ENCODE data around the gene ST7.

Gene ST7

DNA sequence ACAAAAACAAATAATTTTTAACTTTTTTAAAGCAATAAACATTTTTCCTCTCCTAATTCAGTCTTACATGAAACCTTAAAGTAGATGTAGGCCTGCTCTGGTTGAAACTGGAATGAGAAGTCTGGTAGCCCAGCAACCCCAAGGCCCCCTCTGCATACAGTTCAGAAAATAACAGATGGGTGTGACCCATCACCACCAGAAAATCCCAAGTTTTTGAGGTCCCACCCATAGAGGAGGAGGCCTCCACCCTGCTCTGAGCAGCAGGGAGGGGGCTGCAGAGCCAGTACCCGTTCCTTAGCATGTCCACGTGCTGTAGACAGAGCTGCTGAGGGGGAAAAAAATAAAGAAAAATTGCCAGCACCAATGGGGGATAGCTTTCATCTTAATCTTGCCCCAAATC lies 246.8 kb downstream of the ST7 start:
- no peaks in the 10 kb centered on the region for H3K27me3 ChIP-seq (ENCODE audit: insufficient read depth, low read length, poor library complexity, severe bottlenecking)
- no peaks in the 10 kb centered on the region for H3K79me2 ChIP-seq (ENCODE audit: insufficient read depth, low read length)

DNA sequence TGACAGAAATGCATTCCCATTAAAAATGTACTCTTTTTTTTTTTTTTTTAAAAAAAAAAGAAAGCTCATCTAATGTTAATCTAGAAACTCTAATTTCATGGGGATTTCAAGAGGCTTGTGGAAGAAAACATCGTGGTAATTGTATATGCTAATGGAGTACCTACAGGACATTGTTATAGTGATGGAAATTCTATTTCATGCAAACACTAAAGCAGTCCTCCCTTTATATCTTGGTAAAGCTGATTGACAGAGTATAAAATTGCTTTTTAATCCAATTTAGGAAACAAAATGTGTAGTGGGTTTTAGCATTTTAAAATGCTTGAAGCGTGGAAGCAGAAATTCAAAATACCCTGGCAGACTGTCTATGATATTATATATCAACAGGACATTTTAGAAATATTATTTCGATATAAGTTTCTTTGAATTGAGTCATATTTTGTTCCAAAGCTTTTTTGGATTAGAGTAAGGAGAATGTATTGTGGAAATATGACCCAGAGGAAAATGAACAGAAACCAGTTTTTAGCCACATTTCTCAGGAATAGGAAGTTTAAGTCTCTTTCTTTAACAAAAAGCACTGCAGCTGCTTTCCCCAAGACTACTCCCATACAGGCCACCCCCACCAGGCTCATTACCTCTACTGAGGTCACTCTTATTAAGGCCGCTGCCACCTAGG lies 247.6 kb downstream of the ST7 start:
- H3K9ac ChIP-seq (ENCODE audit: low read depth, low read length, poor library complexity, severe bottlenecking) = no peak overlapping the region
- H3K36me3 ChIP-seq (ENCODE audit: insufficient read depth, low read length) = no peaks in the 10 kb centered on the region
- no peaks in the 10 kb centered on the region for H3K4me1 ChIP-seq (ENCODE audit: insufficient read depth, low read length, poor library complexity, severe bottlenecking)
- no peaks in the 10 kb centered on the region for H3K27me3 ChIP-seq (ENCODE audit: insufficient read depth, low read length, poor library complexity, severe bottlenecking)
- no peaks in the 10 kb centered on the region for H3K9me2 ChIP-seq (replicated peaks; ENCODE audit: low read depth, low read length)
- H3F3A ChIP-seq (ENCODE audit: low read depth) = no peaks in the 10 kb centered on the region
- H3K9me3 ChIP-seq (ENCODE audit: insufficient read depth, low read depth, low read length) = no peaks in the 10 kb centered on the region
- no peaks in the 10 kb centered on the region for H4K20me1 ChIP-seq (ENCODE audit: insufficient read depth, low read length, poor library complexity, severe bottlenecking)
- H3K4me2 ChIP-seq (ENCODE audit: low read depth, low read length, poor library complexity, severe bottlenecking) = no peak overlapping the region
- TF ChIP-seq, protein P1, sequence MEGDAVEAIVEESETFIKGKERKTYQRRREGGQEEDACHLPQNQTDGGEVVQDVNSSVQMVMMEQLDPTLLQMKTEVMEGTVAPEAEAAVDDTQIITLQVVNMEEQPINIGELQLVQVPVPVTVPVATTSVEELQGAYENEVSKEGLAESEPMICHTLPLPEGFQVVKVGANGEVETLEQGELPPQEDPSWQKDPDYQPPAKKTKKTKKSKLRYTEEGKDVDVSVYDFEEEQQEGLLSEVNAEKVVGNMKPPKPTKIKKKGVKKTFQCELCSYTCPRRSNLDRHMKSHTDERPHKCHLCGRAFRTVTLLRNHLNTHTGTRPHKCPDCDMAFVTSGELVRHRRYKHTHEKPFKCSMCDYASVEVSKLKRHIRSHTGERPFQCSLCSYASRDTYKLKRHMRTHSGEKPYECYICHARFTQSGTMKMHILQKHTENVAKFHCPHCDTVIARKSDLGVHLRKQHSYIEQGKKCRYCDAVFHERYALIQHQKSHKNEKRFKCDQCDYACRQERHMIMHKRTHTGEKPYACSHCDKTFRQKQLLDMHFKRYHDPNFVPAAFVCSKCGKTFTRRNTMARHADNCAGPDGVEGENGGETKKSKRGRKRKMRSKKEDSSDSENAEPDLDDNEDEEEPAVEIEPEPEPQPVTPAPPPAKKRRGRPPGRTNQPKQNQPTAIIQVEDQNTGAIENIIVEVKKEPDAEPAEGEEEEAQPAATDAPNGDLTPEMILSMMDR (conservative IDR thresholded peaks at IDR 0.05; ENCODE audit: low read length) = no peak
- TF ChIP-seq EZH2phosphoT487 (IDR thresholded peaks at IDR 0.05; ENCODE audit: borderline replicate concordance) = no peak
- H3K4me3 ChIP-seq (ENCODE audit: low read length, poor library complexity, severe bottlenecking) = no peak overlapping the region
- H3K79me2 ChIP-seq (ENCODE audit: insufficient read depth, low read length) = no peaks in the 10 kb centered on the region
- no peak overlapping the region for H2AFZ ChIP-seq (ENCODE audit: low read length)

More for the DNA sequence above, 246.8 kb downstream of the ST7 start:
- no peak for TF ChIP-seq EZH2phosphoT487 (IDR thresholded peaks at IDR 0.05; ENCODE audit: borderline replicate concordance)
- TF ChIP-seq, protein P1 (conservative IDR thresholded peaks at IDR 0.05; ENCODE audit: low read length) = no peak
- H3K4me1 ChIP-seq (ENCODE audit: insufficient read depth, low read length, poor library complexity, severe bottlenecking) = no peaks in the 10 kb centered on the region
- no peaks in the 10 kb centered on the region for H3K36me3 ChIP-seq (ENCODE audit: insufficient read depth, low read length)
- H4K20me1 ChIP-seq (ENCODE audit: insufficient read depth, low read length, poor library complexity, severe bottlenecking) = no peaks in the 10 kb centered on the region
- H3F3A ChIP-seq (ENCODE audit: low read depth) = no peaks in the 10 kb centered on the region
- H2AFZ ChIP-seq (ENCODE audit: low read length) = no peak overlapping the region
- H3K4me3 ChIP-seq (ENCODE audit: low read length, poor library complexity, severe bottlenecking) = no peak overlapping the region
- H3K4me2 ChIP-seq (ENCODE audit: low read depth, low read length, poor library complexity, severe bottlenecking) = no peak overlapping the region
- H3K9me2 ChIP-seq (replicated peaks; ENCODE audit: low read depth, low read length) = no peaks in the 10 kb centered on the region
- no peaks in the 10 kb centered on the region for H3K9me3 ChIP-seq (ENCODE audit: insufficient read depth, low read depth, low read length)
- no peak overlapping the region for H3K9ac ChIP-seq (ENCODE audit: low read depth, low read length, poor library complexity, severe bottlenecking)

DNA sequence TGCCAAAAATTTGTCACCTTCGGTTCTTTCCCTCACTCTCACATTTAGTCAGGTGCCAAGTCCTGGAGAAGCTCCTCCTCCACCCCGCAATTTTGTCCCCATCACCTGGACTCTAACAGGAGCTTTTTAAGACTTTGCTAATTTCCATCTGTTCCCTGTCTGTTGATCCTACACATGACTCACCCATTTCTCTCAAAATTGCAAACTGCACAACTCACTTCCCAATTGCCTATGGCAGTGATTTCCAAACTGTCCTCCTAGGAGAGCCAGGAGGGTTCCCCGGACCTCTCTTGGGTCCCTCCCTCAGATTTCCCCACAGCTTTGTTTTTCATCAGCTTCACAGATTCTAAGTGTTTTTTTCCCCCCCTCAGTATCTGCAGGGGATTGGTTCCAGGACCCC lies 249.2 kb downstream of the ST7 start:
- no peaks in the 10 kb centered on the region for H3K9me2 ChIP-seq (replicated peaks; ENCODE audit: low read depth, low read length)
- H3K4me2 ChIP-seq (ENCODE audit: low read depth, low read length, poor library complexity, severe bottlenecking) = no peak overlapping the region
- H3K9me3 ChIP-seq (ENCODE audit: insufficient read depth, low read depth, low read length) = no peaks in the 10 kb centered on the region
- no peak overlapping the region for H3K9ac ChIP-seq (ENCODE audit: low read depth, low read length, poor library complexity, severe bottlenecking)
- H3K4me3 ChIP-seq (ENCODE audit: low read length, poor library complexity, severe bottlenecking) = no peak overlapping the region
- H3K36me3 ChIP-seq (ENCODE audit: insufficient read depth, low read length) = no peaks in the 10 kb centered on the region
- TF ChIP-seq EZH2phosphoT487 (IDR thresholded peaks at IDR 0.05; ENCODE audit: borderline replicate concordance) = no peak
- TF ChIP-seq, protein P1 (conservative IDR thresholded peaks at IDR 0.05; ENCODE audit: low read length) = no peak
- no peaks in the 10 kb centered on the region for H3K27me3 ChIP-seq (ENCODE audit: insufficient read depth, low read length, poor library complexity, severe bottlenecking)
- H2AFZ ChIP-seq (ENCODE audit: low read length) = no peak overlapping the region
- no peaks in the 10 kb centered on the region for H3K4me1 ChIP-seq (ENCODE audit: insufficient read depth, low read length, poor library complexity, severe bottlenecking)
- H3K79me2 ChIP-seq (ENCODE audit: insufficient read depth, low read length) = no peaks in the 10 kb centered on the region
- H4K20me1 ChIP-seq (ENCODE audit: insufficient read depth, low read length, poor library complexity, severe bottlenecking) = no peaks in the 10 kb centered on the region
- no peaks in the 10 kb centered on the region for H3F3A ChIP-seq (ENCODE audit: low read depth)
